K562 (cell line): ENCODE measurements around the gene POLR3GL. TPM values are rescaled to one million over a fixed set of nuclear protein-coding genes. Genes with fewer than 3 reads are reported as not detected.
A peak's percentile ranks its signal among the peaks of the same experiment; 100 is the strongest.

ENCODE experiments used
- ATAC-seq: fragments of 200-7000 bp; cut with Tn5 transposase; 3 replicates; pipeline ENCODE4 v1.9.1; 2020; ENCODE audit warnings: moderate library complexity
- BruUV-seq: library from RNA; stranded (reverse); fragments of 400-500 nt; replicated peaks from 2 replicates; lab custom pipeline; 2021; lab: Mats Ljungman, UMichigan
- CTCF ChIA-PET: fragments of 300-600 bp; formaldehyde crosslinking; extraction: SDS; loops from one replicate; lab custom pipeline; 2021; ENCODE audit warnings: low intra/inter-chr PET ratio; lab: Yijun Ruan, JAX
- POLR2A ChIA-PET: fragments of 300-600, 350-650 bp; sonication (Branson Sonifier 250); formaldehyde crosslinking; extraction: SDS; loops from one replicate; lab custom pipeline; 2021; ENCODE audit warnings: antibody characterized with exemption, inconsistent platforms; lab: Yijun Ruan, JAX
- DNase-seq, 4 experiments: peaks; one replicate each; pipeline versions ENCODE4 v3.0.0 to v3.0.0-alpha.2; 2011 to 2018; ENCODE audit warnings: low spot score in 3 of 4, mixed read lengths in 3 of 4; ENCODE audit errors: extremely low read depth in 1 of 4
- FAIRE-seq: peaks from 2 replicates; lab custom pipeline; 2011; peaks lifted over from hg19 to GRCh38; lab: Jason Lieb, UNC
- H2AFZ ChIP-seq: 2 replicates; pipeline ENCODE4 v1.6.0; 2011; ENCODE audit warnings: low read depth, low read length, control low read depth, inconsistent platforms
- H3K27ac ChIP-seq: fragments of 200-600 bp; 3 replicates; pipeline ENCODE4 v1.8.0; 2011; ENCODE audit warnings: low read depth, mild to moderate bottlenecking, control low read depth, inconsistent platforms, low read length, moderate library complexity, mixed read lengths; ENCODE audit errors: extremely low read depth
- H3K27me3 ChIP-seq, 2 experiments: fragments of 300-600 bp in 1 of 2; 2 replicates in 1 of 2; 3 replicates in 1 of 2; pipeline versions ENCODE4 v1.6.0 to v1.8.0; 2011; ENCODE audit warnings: inconsistent platforms in 2 of 2, low read length in 2 of 2, mild to moderate bottlenecking in 1 of 2, mixed read lengths in 1 of 2, moderate library complexity in 1 of 2; ENCODE audit not compliant: control insufficient read depth in 2 of 2, insufficient read depth in 2 of 2
- H3K36me3 ChIP-seq: fragments of 300-600 bp; 3 replicates; pipeline ENCODE4 v1.8.0; 2011; ENCODE audit warnings: mild to moderate bottlenecking, low read length, inconsistent platforms; ENCODE audit not compliant: control insufficient read depth, insufficient read depth
- H3K4me1 ChIP-seq, 2 experiments: fragments of 200-600 bp in 1 of 2; replicated peaks in 1 of 2; 2 replicates in 1 of 2; 3 replicates in 1 of 2; pipeline versions ENCODE4 v1.5.1 to v1.8.0; 2011; ENCODE audit warnings: inconsistent platforms in 2 of 2, low read length in 2 of 2, mild to moderate bottlenecking in 1 of 2, mixed read lengths in 1 of 2, moderate library complexity in 1 of 2; ENCODE audit not compliant: control insufficient read depth in 2 of 2, insufficient read depth in 2 of 2
- H3K4me2 ChIP-seq: 2 replicates; pipeline ENCODE4 v1.6.1; 2011; ENCODE audit warnings: low read length, control low read depth, inconsistent platforms, mixed read lengths; ENCODE audit not compliant: insufficient read depth
- H3K4me3 ChIP-seq: fragments of 200-600 bp; sonication (generic), shearing (Covaris generic); 2 replicates; pipeline ENCODE4 v1.5.1; 2016; ENCODE audit warnings: control low read depth, inconsistent platforms
- H3K79me2 ChIP-seq: fragments of 200-600 bp; 3 replicates; pipeline ENCODE4 v1.8.0; 2011; ENCODE audit warnings: low read length, inconsistent platforms; ENCODE audit not compliant: control insufficient read depth, insufficient read depth
- H3K9ac ChIP-seq, 2 experiments: 2 replicates each; pipeline versions ENCODE4 v1.6.0 to v1.6.1; 2011; ENCODE audit warnings: low read depth in 2 of 2, low read length in 2 of 2, control low read depth in 1 of 2, inconsistent platforms in 1 of 2, mild to moderate bottlenecking in 1 of 2, mixed read lengths in 1 of 2; ENCODE audit not compliant: insufficient read depth in 1 of 2
- H3K9me1 ChIP-seq: one replicate; pipeline ENCODE4 v1.6.0; 2011; ENCODE audit warnings: inconsistent platforms, mild to moderate bottlenecking, low read length, moderate library complexity; ENCODE audit not compliant: control insufficient read depth, insufficient read depth
- H3K9me3 ChIP-seq: replicated peaks from 2 replicates; pipeline ENCODE4 v1.5.1; 2011; ENCODE audit warnings: low read depth, low read length, inconsistent platforms; ENCODE audit not compliant: control insufficient read depth, insufficient read depth
- H4K20me1 ChIP-seq: replicated peaks from 2 replicates; pipeline ENCODE4 v1.6.1; 2011; ENCODE audit warnings: low read length, inconsistent platforms, mixed read lengths; ENCODE audit not compliant: control insufficient read depth, insufficient read depth
- ETV1 ChIP-seq: fragments of 450-650 bp; conservative IDR thresholded peaks from 2 replicates; pipeline ENCODE4 v1.6.1; 2016; ENCODE audit warnings: missing genetic modification characterization, control low read depth, low read depth, missing compliant biosample characterization
- HMBOX1 ChIP-seq: sonication (generic); IDR thresholded peaks from 2 replicates; pipeline ENCODE4 v1.6.1; 2016
- RBFOX2 ChIP-seq: fragments of 200-400 bp; formaldehyde crosslinking; IDR thresholded peaks from 2 replicates; pipeline ENCODE4 v1.6.1; 2017; ENCODE audit warnings: low read depth, mild to moderate bottlenecking, low read length, moderate library complexity
- WGBS: fragments of 100-300 bp; shearing (Covaris generic); methylation state at CpG from one replicate; pipeline ENCODE4 v1.1.6; 2016; ENCODE audit warnings: low coverage, mixed read lengths; ENCODE audit not compliant: insufficient coverage; ENCODE audit errors: missing lambda C conversion rate; 5-methylcytosine and 5-hydroxymethylcytosine counted together
- in situ Hi-C: fragments of 300-500 bp; cut with MboI; formaldehyde crosslinking; loops from 4 replicates; pipeline ENCODE4 v1.15.0; 2018; ENCODE audit warnings: inconsistent platforms, mixed read lengths
- intact Hi-C: fragments of 100-400 bp; cut with micrococcal nuclease; formaldehyde crosslinking; loops from 2 replicates; pipeline ENCODE4 v1.14.2; 2022
- polyA plus RNA-seq, 8 experiments: library from polyadenylated mRNA; depleted of rRNA in 4 of 8; stranded (reverse) in 5 of 8; unstranded in 3 of 8; fragments of >200 nt; fragmentation: Nextera tagmentation in 2 of 8; fragmentation: Illumina TruSeq in 1 of 8; extraction: Ambion mirVana in 2 of 8; extraction: Trizol in 1 of 8; gene quantifications; 2 replicates each; pipeline versions ENCODE4 v1.2.1 to v1.2.3, GENCODE V29; 2011 to 2014; ENCODE audit warnings: inconsistent platforms in 1 of 8, missing spikeins in 1 of 8
- total RNA-seq, 7 experiments: library from RNA; depleted of rRNA in 6 of 7; stranded (reverse); fragments of >200 nt in 6 of 7; fragmentation: Illumina TruSeq in 2 of 7; extraction: Trizol in 2 of 7; gene quantifications; 2 replicates each; pipeline versions ENCODE4 v1.2.1 to v1.2.3, GENCODE V29; 2011 to 2021; ENCODE audit warnings: low replicate concordance in 1 of 7

Gene POLR3GL
- total and polyA plus RNA-seq, 9 of the 15 experiments (the other 6 are each of a cell fraction or from before 2014, with no cell fraction given), result 14.6 to 48.4 (median 38.2) TPM

GRCh38 chr1:145988773-145989172 is 24.3 kb downstream of the POLR3GL start:
- Histone ChIP-seq H3K4me1 (peaks cover 9 to 33% of the 10 kb centered on the region in 2 experiments), H3K79me2 (peaks cover 24% of the 10 kb centered on the region), H3K4me3 (no peak overlapping the region), H3K9me3 (no peaks in the 10 kb centered on the region), H3K9me1 (peaks cover 3% of the 10 kb centered on the region), H2AFZ (no peak overlapping the region), H4K20me1 (peaks cover 18% of the 10 kb centered on the region), H3K9ac (no peak overlapping the region), H3K27ac (no peak overlapping the region; the same call in 2 of the 3 replicates), H3K36me3 (peaks cover 21% of the 10 kb centered on the region), H3K27me3 (no peaks in the 10 kb centered on the region), H3K4me2 (no peak overlapping the region)
- TF ChIP-seq HMBOX1 (peak; percentile 87), ETV1 (tag) (no peak), RBFOX2 (peak; percentile 4; the same call in 1 of the 2 replicates)
- intact Hi-C loops (no loop called here), in situ Hi-C loops (no loop called here)
- no peak for DNase-seq
- FAIRE-seq, result no peak
- 52% methylated on average over 5 of the region's 5 CpGs for WGBS
- CTCF ChIA-PET, result interaction anchor here (0.6 kb wide), 1 partner anchor 17 kb away, joined by 3 read pairs; no protein-coding TSS in a partner anchor
- POLR2A ChIA-PET, result interaction anchor here (0.6 to 15.5 kb wide), 17 partner anchors 4 to 143 kb away, joined by 3 to 320 read pairs (median 4); partner anchors contain the start of genes ANKRD34A, ANKRD35, LIX1L and NUDT17
- no TSS peak for BruUV-seq
- no peak for ATAC-seq
